ENCODE measurements around the gene SLC35G3. TPM values are rescaled to one million over a fixed set of nuclear protein-coding genes. Genes with fewer than 3 reads are reported as not detected.

The SLC35G3 gene
- total RNA-seq, 1 donor from 2014 or later, result 0.16 TPM

DNA sequence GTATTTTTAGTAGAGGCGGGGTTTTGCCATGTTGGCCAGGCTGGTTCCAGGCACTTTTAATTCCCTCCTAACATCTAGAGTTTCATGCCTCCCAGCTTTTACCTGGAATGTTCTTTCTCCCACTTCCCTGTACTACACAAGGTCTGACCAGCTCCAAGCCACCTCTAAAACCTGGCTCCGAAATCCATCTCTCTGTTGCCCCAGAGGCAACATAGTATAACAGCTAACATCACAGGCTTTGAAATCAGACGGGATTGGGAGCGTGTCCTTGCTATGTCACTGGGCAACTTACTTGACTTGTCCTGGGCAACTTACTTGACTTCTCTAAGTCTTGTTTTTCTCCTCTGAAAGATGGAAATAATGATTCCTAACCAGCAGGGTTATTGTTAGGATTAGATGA lies 31.4 kb downstream of the SLC35G3 start:
- no peaks in the 10 kb centered on the region for H3K9me3 Mint-ChIP-seq
- ChIA-PET POLR2A (no interaction called here), CTCF (no interaction called here)
- intact Hi-C loops (cut with micrococcal nuclease), result no loop called here
- H3K27me3 Mint-ChIP-seq, result peaks cover 45% of the 10 kb centered on the region
- H3K4me1 Mint-ChIP-seq, result no peaks in the 10 kb centered on the region
- no peak overlapping the region for H3K27ac Mint-ChIP-seq
- DNase-seq (no peak), ATAC-seq (ENCODE audit: low read depth) (no peak)
- no peaks in the 10 kb centered on the region for H3K36me3 Mint-ChIP-seq (ENCODE audit: low read depth)
- H3K4me3 Mint-ChIP-seq, result no peak overlapping the region
- TF ChIP-seq, protein P1, sequence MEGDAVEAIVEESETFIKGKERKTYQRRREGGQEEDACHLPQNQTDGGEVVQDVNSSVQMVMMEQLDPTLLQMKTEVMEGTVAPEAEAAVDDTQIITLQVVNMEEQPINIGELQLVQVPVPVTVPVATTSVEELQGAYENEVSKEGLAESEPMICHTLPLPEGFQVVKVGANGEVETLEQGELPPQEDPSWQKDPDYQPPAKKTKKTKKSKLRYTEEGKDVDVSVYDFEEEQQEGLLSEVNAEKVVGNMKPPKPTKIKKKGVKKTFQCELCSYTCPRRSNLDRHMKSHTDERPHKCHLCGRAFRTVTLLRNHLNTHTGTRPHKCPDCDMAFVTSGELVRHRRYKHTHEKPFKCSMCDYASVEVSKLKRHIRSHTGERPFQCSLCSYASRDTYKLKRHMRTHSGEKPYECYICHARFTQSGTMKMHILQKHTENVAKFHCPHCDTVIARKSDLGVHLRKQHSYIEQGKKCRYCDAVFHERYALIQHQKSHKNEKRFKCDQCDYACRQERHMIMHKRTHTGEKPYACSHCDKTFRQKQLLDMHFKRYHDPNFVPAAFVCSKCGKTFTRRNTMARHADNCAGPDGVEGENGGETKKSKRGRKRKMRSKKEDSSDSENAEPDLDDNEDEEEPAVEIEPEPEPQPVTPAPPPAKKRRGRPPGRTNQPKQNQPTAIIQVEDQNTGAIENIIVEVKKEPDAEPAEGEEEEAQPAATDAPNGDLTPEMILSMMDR (IDR thresholded peaks at IDR 0.05), result no peak

DNA sequence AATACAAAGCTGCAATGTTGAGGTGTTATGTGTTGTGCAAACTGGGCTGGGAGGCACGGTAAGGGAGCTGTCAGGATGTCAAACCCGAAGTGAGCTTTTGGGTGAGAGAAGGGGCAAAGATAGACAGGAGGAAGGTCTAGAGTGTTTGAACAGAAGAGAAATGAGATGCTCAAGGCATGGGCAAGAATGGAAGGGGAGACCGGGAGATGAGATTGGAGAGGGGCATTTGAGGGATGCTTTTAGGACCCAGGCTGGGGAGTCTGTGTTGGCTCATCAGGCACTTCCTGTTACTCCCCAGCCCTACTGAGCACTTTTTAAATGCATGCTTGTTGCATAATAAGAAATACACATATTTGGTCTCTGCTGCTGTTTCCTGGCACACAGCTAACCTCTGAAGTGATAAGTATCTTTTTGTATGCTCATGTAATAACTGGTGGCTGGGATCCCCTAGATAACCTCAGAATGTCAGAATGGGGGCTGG lies 32.9 kb downstream of the SLC35G3 start:
- H3K4me3 Mint-ChIP-seq, result no peak overlapping the region
- H3K36me3 Mint-ChIP-seq (ENCODE audit: low read depth), result no peaks in the 10 kb centered on the region
- ChIA-PET CTCF (no interaction called here), POLR2A (no interaction called here)
- H3K27ac Mint-ChIP-seq, result no peak overlapping the region
- peaks cover 43% of the 10 kb centered on the region for H3K27me3 Mint-ChIP-seq
- intact Hi-C loops (cut with micrococcal nuclease), result no loop called here
- DNase-seq (no peak), ATAC-seq (ENCODE audit: low read depth) (no peak)
- H3K4me1 Mint-ChIP-seq, result no peaks in the 10 kb centered on the region
- H3K9me3 Mint-ChIP-seq, result no peaks in the 10 kb centered on the region
- TF ChIP-seq, protein P1 (IDR thresholded peaks at IDR 0.05), result no peak

DNA sequence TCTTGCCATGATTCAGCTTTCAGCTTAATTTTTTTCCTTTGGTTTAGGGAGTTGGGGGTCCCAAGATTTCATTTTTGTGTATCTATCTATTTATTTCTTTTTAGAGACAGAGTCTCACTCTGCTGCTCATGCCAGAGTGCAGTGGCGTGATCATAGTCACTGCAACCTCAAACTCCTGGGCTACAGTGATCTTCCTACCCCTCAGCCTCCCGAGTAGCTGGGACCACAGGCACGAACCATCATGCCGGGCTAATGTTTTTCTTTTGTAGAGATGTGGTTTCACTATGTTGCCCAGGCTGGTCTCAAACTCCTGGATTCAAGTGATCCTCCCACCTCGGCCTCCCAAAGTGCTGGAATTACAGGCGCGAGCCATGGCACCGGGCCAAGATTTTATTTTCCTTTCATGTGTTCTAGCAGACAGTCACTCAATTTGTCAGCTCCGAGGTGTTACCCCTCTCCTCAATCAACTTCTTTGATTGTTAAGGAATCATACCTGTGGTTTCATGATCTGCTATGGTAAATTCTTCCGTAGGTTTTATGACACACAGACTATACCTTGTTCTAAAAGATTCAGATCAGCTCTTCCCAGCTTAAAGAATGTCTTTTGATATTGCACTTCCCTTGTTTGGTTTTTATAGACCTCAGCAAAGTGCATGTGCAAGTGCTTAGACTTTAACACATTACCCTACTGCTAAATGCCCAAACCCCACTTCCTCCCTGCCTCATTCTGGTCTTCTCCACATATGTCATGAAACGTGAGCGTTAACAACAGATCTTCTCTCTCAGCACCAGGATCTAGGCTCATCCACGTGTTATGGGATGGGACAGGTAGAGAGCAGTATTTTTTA lies 33.6 kb downstream of the SLC35G3 start:
- no peak for DNase-seq
- ATAC-seq (ENCODE audit: low read depth), result no peak
- Mint-ChIP-seq H3K4me3 (no peak overlapping the region), H3K9me3 (no peaks in the 10 kb centered on the region), H3K27ac (no peak overlapping the region), H3K36me3 (ENCODE audit: low read depth) (no peaks in the 10 kb centered on the region), H3K27me3 (peaks cover 44% of the 10 kb centered on the region), H3K4me1 (no peaks in the 10 kb centered on the region)
- ChIA-PET POLR2A (no interaction called here), CTCF (no interaction called here)
- intact Hi-C loops (cut with micrococcal nuclease), result no loop called here
- TF ChIP-seq, protein P1 (IDR thresholded peaks at IDR 0.05), result no peak

DNA sequence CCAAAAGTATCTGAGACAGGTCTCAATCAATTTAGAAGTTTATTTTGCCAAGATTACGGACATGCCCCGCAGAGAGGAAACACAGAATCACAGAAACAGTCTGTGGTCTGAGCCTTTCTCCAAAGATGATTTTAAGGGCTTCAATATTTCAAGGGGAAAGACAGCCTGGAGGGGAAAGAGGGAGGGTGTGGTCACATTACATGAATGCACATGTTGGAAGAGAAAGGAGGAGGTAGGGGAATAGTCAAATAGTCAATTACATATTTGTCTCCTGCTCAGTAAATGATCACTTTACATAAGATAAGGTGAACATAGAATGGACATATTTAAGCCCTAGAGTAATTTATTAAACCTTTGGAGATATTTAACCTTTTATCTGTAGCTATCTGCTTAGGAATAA lies 34.3 kb downstream of the SLC35G3 start:
- no peak for DNase-seq
- Mint-ChIP-seq H3K4me1 (no peaks in the 10 kb centered on the region), H3K27me3 (peaks cover 41% of the 10 kb centered on the region), H3K4me3 (no peak overlapping the region), H3K27ac (no peak overlapping the region), H3K9me3 (no peaks in the 10 kb centered on the region), H3K36me3 (ENCODE audit: low read depth) (no peaks in the 10 kb centered on the region)
- ChIA-PET POLR2A (no interaction called here), CTCF (no interaction called here)
- ATAC-seq (ENCODE audit: low read depth), result no peak
- intact Hi-C loops (cut with micrococcal nuclease), result no loop called here
- TF ChIP-seq, protein P1 (IDR thresholded peaks at IDR 0.05), result no peak

DNA sequence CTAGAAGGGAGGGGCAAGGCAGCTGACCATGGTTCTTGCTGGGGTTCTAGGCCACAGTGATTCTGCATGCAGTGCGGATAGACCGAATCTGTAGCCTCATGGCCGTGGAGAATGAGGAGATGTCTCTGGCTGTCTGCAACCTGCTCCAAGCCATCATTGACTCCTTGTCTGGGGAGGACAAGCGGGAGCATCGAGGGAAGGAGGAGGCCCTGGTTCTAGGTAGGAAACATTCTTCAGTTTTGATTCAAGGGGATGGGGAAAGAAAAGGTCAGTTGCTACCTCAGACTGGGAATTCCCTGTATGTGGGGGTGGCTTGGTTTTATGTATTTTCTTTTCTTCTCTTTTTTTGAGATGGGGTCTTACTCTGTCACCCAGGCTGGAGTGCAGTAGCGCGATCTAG lies 38.9 kb downstream of the SLC35G3 start:
- intact Hi-C loops (cut with micrococcal nuclease), result no loop called here
- ChIA-PET POLR2A (no interaction called here), CTCF (no interaction called here)
- Mint-ChIP-seq H3K4me3 (no peak overlapping the region), H3K4me1 (no peaks in the 10 kb centered on the region), H3K27ac (no peak overlapping the region), H3K36me3 (ENCODE audit: low read depth) (no peaks in the 10 kb centered on the region), H3K27me3 (peaks cover 32% of the 10 kb centered on the region), H3K9me3 (no peaks in the 10 kb centered on the region)
- DNase-seq (no peak), ATAC-seq (ENCODE audit: low read depth) (no peak)
- TF ChIP-seq, protein P1 (IDR thresholded peaks at IDR 0.05), result no peak

Measured in activated B cell treated with CpG ODN at 0.5 μM for 24 hours (primary cell).